H1 (cell line): ENCODE measurements around the gene PC. TPM values are rescaled to one million over a fixed set of nuclear protein-coding genes. Genes with fewer than 3 reads are reported as not detected.

Source experiments
- ATF2 ChIP-seq: IDR thresholded peaks from 2 replicates; pipeline ENCODE4 v1.6.1; 2012; ENCODE audit warnings: low read length, inconsistent platforms
- BACH1 ChIP-seq: IDR thresholded peaks from 2 replicates; pipeline ENCODE4 v1.6.1; 2012; ENCODE audit warnings: low read length, improper control_type of control experiment
- CEBPB ChIP-seq: IDR thresholded peaks from 2 replicates; pipeline ENCODE4 v1.6.1; 2012; ENCODE audit warnings: low read depth, low read length
- CHD7 ChIP-seq: fragments of 300-600 bp; sonication (generic); IDR thresholded peaks from 2 replicates; pipeline ENCODE4 v1.7.1; 2012; ENCODE audit warnings: low read length, moderate library complexity, mild to moderate bottlenecking, inconsistent platforms; ENCODE audit not compliant: insufficient replicate concordance
- NRF1 ChIP-seq: IDR thresholded peaks from 2 replicates; pipeline ENCODE4 v1.6.1; 2011; ENCODE audit warnings: mild to moderate bottlenecking, low read depth, low read length, improper control_type of control experiment
- SP4 ChIP-seq: IDR thresholded peaks from 2 replicates; pipeline ENCODE4 v1.6.1; 2012; ENCODE audit warnings: low read length, inconsistent platforms
- polyA plus RNA-seq, 7 experiments: library from polyadenylated mRNA; depleted of rRNA in 3 of 7; stranded (reverse) in 5 of 7; unstranded in 2 of 7; fragments of >200 nt in 5 of 7; fragments of 200-250 nt in 2 of 7; gene quantifications; 1 replicate in 5 of 7; 2 replicates in 1 of 7; 4 replicates in 1 of 7; pipeline versions ENCODE4 v1.2.1 to v1.2.3, GENCODE V29; 2011 to 2013; ENCODE audit warnings: missing spikeins in 2 of 7, mixed read lengths in 2 of 7
- total RNA-seq: library from RNA; stranded (reverse); fragmentation: NEBNext Ultra II Directional; extraction: Animal tissue kit (Norgen Biotek cat#: 25700); gene quantifications from 2 replicates; pipeline ENCODE4 v1.2.1, GENCODE V29; 2021

Gene PC
- total and polyA plus RNA-seq, 2 of the 8 experiments (the other 6 are each of a cell fraction or from before 2014, with no cell fraction given), result 11.5 to 27.5 TPM

- TF ChIP-seq CHD7 (no peak), NRF1 (no peak), SP4 (no peak), ATF2 (no peak), BACH1 (no peak), CEBPB (no peak)
Observed at GRCh38 chr11:66858186-66858938, 99.8 kb downstream of the PC start (continued).
